Measurements from ENCODE around the gene OSTM1.

- TF ChIP-seq CTCF (IDR thresholded peaks at IDR 0.05) (no peak), POLR2A (IDR thresholded peaks at IDR 0.05) (no peak)
Observed at GRCh38 chr6:108105571-108105970, 31.0 kb upstream of the OSTM1 start.
